CD4-positive, alpha-beta T cell treated with Interleukin-17A for 4 hours (primary cell): ENCODE measurements around the gene VAMP7.
"Not testable (repeated sequence)": the region's sequence is repeated elsewhere in the genome, so short reads cannot be mapped to it uniquely, and the experiment has no call there.

Experiments used
- DNase-seq: peaks from one replicate; pipeline ENCODE4 v3.0.0-alpha.2; 2020; ENCODE audit warnings: mixed read lengths

The VAMP7 gene

GRCh38 chrX:155881158-155881993, at the start of gene VAMP7:
TSS of gene VAMP7 (plus strand) at chrX:155881345. CDS start at chrX:155889467, 8,122 bp downstream.
- DNase-seq = peak; percentile 81

- no peak for DNase-seq
These were observed 39.9 kb upstream of the VAMP7 start for GRCh38 chrX:155841232-155841631.

- DNase-seq = not testable (repeated sequence)
These were observed 29.4 kb upstream of the VAMP7 start for GRCh38 chrX:155851786-155852185.

GRCh38 chrX:155857561-155857960, 23.6 kb upstream of the VAMP7 start:
- DNase-seq = no peak

- DNase-seq = no peak
These were observed 16.5 kb upstream of the VAMP7 start for GRCh38 chrX:155864655-155865054.

- no peak for DNase-seq
These were observed 16.0 kb upstream of the VAMP7 start for GRCh38 chrX:155865193-155865592.

GRCh38 chrX:155867821-155868220, 13.3 kb upstream of the VAMP7 start:
- DNase-seq = no peak

GRCh38 chrX:155870958-155871357, 10.2 kb upstream of the VAMP7 start:
- DNase-seq = no peak

GRCh38 chrX:155871934-155872333, 9.2 kb upstream of the VAMP7 start:
- no peak for DNase-seq

GRCh38 chrX:155873188-155873587, 8.0 kb upstream of the VAMP7 start:
- no peak for DNase-seq

GRCh38 chrX:155874571-155875244, 6.4 kb upstream of the VAMP7 start:
- DNase-seq = no peak

- DNase-seq = no peak
These were observed 4.4 kb upstream of the VAMP7 start for GRCh38 chrX:155876704-155877103.

GRCh38 chrX:155877288-155877687, 3.9 kb upstream of the VAMP7 start:
- no peak for DNase-seq

GRCh38 chrX:155880586-155881157, 473 bp upstream of the VAMP7 start:
- no peak for DNase-seq

- DNase-seq = no peak
These were observed 5.3 kb downstream of the VAMP7 start for GRCh38 chrX:155886409-155886808.

GRCh38 chrX:155888139-155888538, 7.0 kb downstream of the VAMP7 start:
- DNase-seq = no peak

- no peak for DNase-seq
These were observed 8.2 kb downstream of the VAMP7 start for GRCh38 chrX:155889328-155889727.

GRCh38 chrX:155891446-155892210, 10.5 kb downstream of the VAMP7 start:
- no peak for DNase-seq

GRCh38 chrX:155893521-155893920, 12.4 kb downstream of the VAMP7 start:
- no peak for DNase-seq

- DNase-seq = no peak
These were observed 15.4 kb downstream of the VAMP7 start for GRCh38 chrX:155896512-155896911.

GRCh38 chrX:155899366-155899765, 18.2 kb downstream of the VAMP7 start:
- no peak for DNase-seq

GRCh38 chrX:155900765-155901164, 19.6 kb downstream of the VAMP7 start:
- DNase-seq = no peak

- DNase-seq = not testable (repeated sequence)
These were observed 26.5 kb downstream of the VAMP7 start for GRCh38 chrX:155907661-155908060.
